ENCODE results near the gene IER2.
A peak's percentile ranks its signal among the peaks of the same experiment; 100 is the strongest.
"Not testable (repeated sequence)": the region's sequence is repeated elsewhere in the genome, so short reads cannot be mapped to it uniquely, and the experiment has no call there.

IER2 gene

GRCh38 chr19:13176345-13176744, 26.1 kb downstream of the IER2 start:
- DNase-seq (ENCODE audit: insufficient read length) = no peak
- TF ChIP-seq TAF1 (IDR thresholded peaks at IDR 0.05; ENCODE audit: borderline replicate concordance, low read depth, low read length) (no peak), POLR2A (IDR thresholded peaks at IDR 0.05; ENCODE audit: low read depth, low read length) (no peak), POLR2AphosphoS5 (IDR thresholded peaks at IDR 0.05; ENCODE audit: low read depth, low read length) (no peak)
- no peak for FAIRE-seq

- DNase-seq (ENCODE audit: insufficient read length); FAIRE-seq: not testable (repeated sequence)
Measured at GRCh38 chr19:13177584-13177983, 27.4 kb downstream of the IER2 start.

GRCh38 chr19:13178291-13178690, 28.1 kb downstream of the IER2 start:
- not testable (repeated sequence) for FAIRE-seq

GRCh38 chr19:13181747-13182388, 31.7 kb downstream of the IER2 start:
- DNase-seq (ENCODE audit: insufficient read length) = no peak
- peak; percentile 78 for FAIRE-seq
- no peak for TF ChIP-seq POLR2A (IDR thresholded peaks at IDR 0.05; ENCODE audit: low read depth, low read length)
- TF ChIP-seq POLR2AphosphoS5 (IDR thresholded peaks at IDR 0.05; ENCODE audit: low read depth, low read length) = no peak
- no peak for TF ChIP-seq TAF1 (IDR thresholded peaks at IDR 0.05; ENCODE audit: borderline replicate concordance, low read depth, low read length)

More at GRCh38 chr19:13178291-13178690, 28.1 kb downstream of the IER2 start:
- not testable (repeated sequence) for DNase-seq (ENCODE audit: insufficient read length)

GRCh38 chr19:13184926-13185325, 34.7 kb downstream of the IER2 start:
- not testable (repeated sequence) for DNase-seq (ENCODE audit: insufficient read length)
- peak; percentile 5 for FAIRE-seq

GRCh38 chr19:13185763-13186657, 35.8 kb downstream of the IER2 start:
- FAIRE-seq; DNase-seq (ENCODE audit: insufficient read length): not testable (repeated sequence)

GRCh38 chr19:13186688-13187087, 36.5 kb downstream of the IER2 start:
- FAIRE-seq; DNase-seq (ENCODE audit: insufficient read length): not testable (repeated sequence)

- TF ChIP-seq POLR2A (IDR thresholded peaks at IDR 0.05; ENCODE audit: low read depth, low read length) (no peak), TAF1 (IDR thresholded peaks at IDR 0.05; ENCODE audit: borderline replicate concordance, low read depth, low read length) (no peak), POLR2AphosphoS5 (IDR thresholded peaks at IDR 0.05; ENCODE audit: low read depth, low read length) (no peak)
- DNase-seq (ENCODE audit: insufficient read length) = no peak
- no peak for FAIRE-seq
Measured at GRCh38 chr19:13187419-13187818, 37.2 kb downstream of the IER2 start.

- FAIRE-seq (no peak), DNase-seq (ENCODE audit: insufficient read length) (no peak)
- no peak for TF ChIP-seq POLR2A (IDR thresholded peaks at IDR 0.05; ENCODE audit: low read depth, low read length)
- TF ChIP-seq TAF1 (IDR thresholded peaks at IDR 0.05; ENCODE audit: borderline replicate concordance, low read depth, low read length) = no peak
- no peak for TF ChIP-seq POLR2AphosphoS5 (IDR thresholded peaks at IDR 0.05; ENCODE audit: low read depth, low read length)
Measured at GRCh38 chr19:13189600-13189999, 39.4 kb downstream of the IER2 start.

- DNase-seq (ENCODE audit: insufficient read length) (no peak), FAIRE-seq (no peak)
- TF ChIP-seq TAF1 (IDR thresholded peaks at IDR 0.05; ENCODE audit: borderline replicate concordance, low read depth, low read length) = no peak
- TF ChIP-seq POLR2A (IDR thresholded peaks at IDR 0.05; ENCODE audit: low read depth, low read length) = no peak
- no peak for TF ChIP-seq POLR2AphosphoS5 (IDR thresholded peaks at IDR 0.05; ENCODE audit: low read depth, low read length)
Measured at GRCh38 chr19:13190781-13191540, 40.8 kb downstream of the IER2 start.

GRCh38 chr19:13195678-13196077, 45.5 kb downstream of the IER2 start:
- TF ChIP-seq POLR2AphosphoS5 (IDR thresholded peaks at IDR 0.05; ENCODE audit: low read depth, low read length) = no peak
- no peak for TF ChIP-seq POLR2A (IDR thresholded peaks at IDR 0.05; ENCODE audit: low read depth, low read length)
- TF ChIP-seq TAF1 (IDR thresholded peaks at IDR 0.05; ENCODE audit: borderline replicate concordance, low read depth, low read length) = no peak
- DNase-seq (ENCODE audit: insufficient read length) (peak; percentile 67), FAIRE-seq (peak; percentile 71)

- DNase-seq (ENCODE audit: insufficient read length) (no peak), FAIRE-seq (no peak)
- TF ChIP-seq POLR2A (IDR thresholded peaks at IDR 0.05; ENCODE audit: low read depth, low read length) = no peak
- no peak for TF ChIP-seq TAF1 (IDR thresholded peaks at IDR 0.05; ENCODE audit: borderline replicate concordance, low read depth, low read length)
Measured at GRCh38 chr19:13198634-13199033, 48.4 kb downstream of the IER2 start.

GRCh38 chr19:13202112-13202511, 51.9 kb downstream of the IER2 start:
- DNase-seq (ENCODE audit: insufficient read length) = not testable (repeated sequence)

More at GRCh38 chr19:13202112-13202511, 51.9 kb downstream of the IER2 start:
- FAIRE-seq = not testable (repeated sequence)

Measured in GM12892 (cell line).